ENCODE results near the gene ING4. TPM values are rescaled to one million over a fixed set of nuclear protein-coding genes. Genes with fewer than 3 reads are reported as not detected.

The ING4 gene
- total RNA-seq, 1 experiment from 2014 or later, result 15.2 TPM

DNA sequence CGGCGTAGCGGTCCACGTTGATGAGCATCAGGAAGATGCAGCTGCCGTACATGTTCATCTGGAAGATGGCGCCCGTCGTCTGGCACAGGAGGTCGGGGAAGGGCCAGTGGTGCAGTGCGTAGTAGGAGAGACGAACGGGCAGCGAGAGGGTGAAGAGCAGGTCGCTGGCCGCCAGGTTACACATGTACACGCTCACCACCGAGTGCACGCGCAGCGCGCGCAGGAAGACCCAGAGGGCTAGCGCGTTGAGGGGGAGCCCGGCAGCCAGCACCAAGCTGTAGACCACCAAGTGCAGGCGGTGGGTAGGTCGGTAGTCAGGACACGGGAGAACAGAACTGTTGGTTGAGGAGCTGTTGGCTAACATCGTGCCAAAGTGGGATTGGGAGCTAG is 42.0 kb downstream of the ING4 start:
- Mint-ChIP-seq H3K27me3 (ENCODE audit: insufficient read depth, unreplicated experiment) (no peaks in the 10 kb centered on the region), H3K9me3 (ENCODE audit: unreplicated experiment) (no peaks in the 10 kb centered on the region), H3K27ac (ENCODE audit: low read depth, unreplicated experiment) (no peak overlapping the region), H3K36me3 (ENCODE audit: insufficient read depth, unreplicated experiment) (no peaks in the 10 kb centered on the region), H3K4me3 (ENCODE audit: unreplicated experiment) (no peak overlapping the region), H3K4me1 (ENCODE audit: insufficient read depth, unreplicated experiment) (peaks cover 6% of the 10 kb centered on the region)
- ChIA-PET POLR2A (no interaction called here), CTCF (interaction anchor here (0.5 to 1.2 kb wide), 7 partner anchors 37 to 641 kb away, joined by 3 to 4 read pairs (median 3); no protein-coding TSS in a partner anchor)
- intact Hi-C loops (cut with micrococcal nuclease), result no loop called here
- DNase-seq (ENCODE audit: unreplicated experiment), result no peak
- TF ChIP-seq, protein P1, sequence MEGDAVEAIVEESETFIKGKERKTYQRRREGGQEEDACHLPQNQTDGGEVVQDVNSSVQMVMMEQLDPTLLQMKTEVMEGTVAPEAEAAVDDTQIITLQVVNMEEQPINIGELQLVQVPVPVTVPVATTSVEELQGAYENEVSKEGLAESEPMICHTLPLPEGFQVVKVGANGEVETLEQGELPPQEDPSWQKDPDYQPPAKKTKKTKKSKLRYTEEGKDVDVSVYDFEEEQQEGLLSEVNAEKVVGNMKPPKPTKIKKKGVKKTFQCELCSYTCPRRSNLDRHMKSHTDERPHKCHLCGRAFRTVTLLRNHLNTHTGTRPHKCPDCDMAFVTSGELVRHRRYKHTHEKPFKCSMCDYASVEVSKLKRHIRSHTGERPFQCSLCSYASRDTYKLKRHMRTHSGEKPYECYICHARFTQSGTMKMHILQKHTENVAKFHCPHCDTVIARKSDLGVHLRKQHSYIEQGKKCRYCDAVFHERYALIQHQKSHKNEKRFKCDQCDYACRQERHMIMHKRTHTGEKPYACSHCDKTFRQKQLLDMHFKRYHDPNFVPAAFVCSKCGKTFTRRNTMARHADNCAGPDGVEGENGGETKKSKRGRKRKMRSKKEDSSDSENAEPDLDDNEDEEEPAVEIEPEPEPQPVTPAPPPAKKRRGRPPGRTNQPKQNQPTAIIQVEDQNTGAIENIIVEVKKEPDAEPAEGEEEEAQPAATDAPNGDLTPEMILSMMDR (IDR thresholded peaks at IDR 0.05; ENCODE audit: unreplicated experiment), result no peak
- BruUV-seq (replicated peaks), result no TSS peak

- Mint-ChIP-seq H3K27me3 (ENCODE audit: insufficient read depth, unreplicated experiment) (no peaks in the 10 kb centered on the region), H3K36me3 (ENCODE audit: insufficient read depth, unreplicated experiment) (no peaks in the 10 kb centered on the region), H3K4me1 (ENCODE audit: insufficient read depth, unreplicated experiment) (peaks cover 6% of the 10 kb centered on the region), H3K27ac (ENCODE audit: low read depth, unreplicated experiment) (no peak overlapping the region), H3K4me3 (ENCODE audit: unreplicated experiment) (no peak overlapping the region), H3K9me3 (ENCODE audit: unreplicated experiment) (no peaks in the 10 kb centered on the region)
- intact Hi-C loops (cut with micrococcal nuclease), result no loop called here
- CTCF ChIA-PET, result interaction anchor here (0.6 to 1.1 kb wide), 8 partner anchors 12 to 641 kb away, joined by 3 to 4 read pairs (median 3); no protein-coding TSS in a partner anchor
- POLR2A ChIA-PET, result no interaction called here
- no TSS peak for BruUV-seq (replicated peaks)
- TF ChIP-seq, protein P1 (IDR thresholded peaks at IDR 0.05; ENCODE audit: unreplicated experiment), result no peak
- no peak for DNase-seq (ENCODE audit: unreplicated experiment)
Measured at GRCh38 chr12:6620137-6620884, 42.6 kb downstream of the ING4 start.

DNA sequence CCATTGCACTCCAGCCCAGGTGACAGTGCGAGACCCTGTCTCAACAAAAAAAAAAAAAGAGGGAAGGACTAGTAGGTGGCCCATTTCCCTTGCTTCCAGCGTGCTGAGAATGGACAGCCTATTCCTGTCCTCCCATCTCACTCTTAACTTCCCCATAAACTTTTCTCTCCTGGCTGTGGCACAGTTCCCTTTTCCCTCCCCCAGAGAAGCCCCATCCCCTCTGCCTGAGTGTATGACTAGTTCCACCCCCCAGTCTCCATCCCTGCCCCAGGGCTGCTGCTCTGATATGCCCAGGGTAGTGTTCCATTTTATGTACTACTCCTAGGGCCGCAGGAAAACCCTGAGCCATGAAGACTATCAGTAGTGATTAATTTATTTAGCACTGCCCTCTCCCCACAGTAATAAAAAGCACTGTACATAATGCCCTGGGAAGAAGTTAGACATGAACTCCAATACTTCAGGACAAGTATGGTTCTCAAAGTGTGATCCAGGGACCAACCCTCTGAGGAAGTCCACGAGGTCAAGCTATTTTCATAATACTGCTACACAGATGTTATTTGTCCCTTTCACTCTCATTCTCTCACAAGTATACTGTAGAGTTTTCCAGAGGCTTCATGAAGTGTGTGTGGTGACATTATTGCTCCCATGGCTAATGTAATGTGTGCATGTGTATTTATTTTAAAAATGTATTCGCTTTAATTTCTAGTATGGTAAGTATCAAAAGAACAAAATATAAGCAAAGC is 44.3 kb downstream of the ING4 start:
- H3K27me3 Mint-ChIP-seq (ENCODE audit: insufficient read depth, unreplicated experiment), result no peaks in the 10 kb centered on the region
- H3K9me3 Mint-ChIP-seq (ENCODE audit: unreplicated experiment), result no peaks in the 10 kb centered on the region
- POLR2A ChIA-PET, result no interaction called here
- no peak overlapping the region for H3K27ac Mint-ChIP-seq (ENCODE audit: low read depth, unreplicated experiment)
- H3K4me1 Mint-ChIP-seq (ENCODE audit: insufficient read depth, unreplicated experiment), result peaks cover 12% of the 10 kb centered on the region
- no peak overlapping the region for H3K4me3 Mint-ChIP-seq (ENCODE audit: unreplicated experiment)
- BruUV-seq (replicated peaks), result no TSS peak
- intact Hi-C loops (cut with micrococcal nuclease), result no loop called here
- CTCF ChIA-PET, result interaction anchor here (0.6 to 1.8 kb wide), 15 partner anchors 9 to 254 kb away, joined by 3 to 10 read pairs (median 3); partner anchors contain the start of genes COPS7A, LPAR5, SPSB2 and ZNF384
- TF ChIP-seq, protein P1 (IDR thresholded peaks at IDR 0.05; ENCODE audit: unreplicated experiment), result no peak
- no peak for DNase-seq (ENCODE audit: unreplicated experiment)
- H3K36me3 Mint-ChIP-seq (ENCODE audit: insufficient read depth, unreplicated experiment), result no peaks in the 10 kb centered on the region

DNA sequence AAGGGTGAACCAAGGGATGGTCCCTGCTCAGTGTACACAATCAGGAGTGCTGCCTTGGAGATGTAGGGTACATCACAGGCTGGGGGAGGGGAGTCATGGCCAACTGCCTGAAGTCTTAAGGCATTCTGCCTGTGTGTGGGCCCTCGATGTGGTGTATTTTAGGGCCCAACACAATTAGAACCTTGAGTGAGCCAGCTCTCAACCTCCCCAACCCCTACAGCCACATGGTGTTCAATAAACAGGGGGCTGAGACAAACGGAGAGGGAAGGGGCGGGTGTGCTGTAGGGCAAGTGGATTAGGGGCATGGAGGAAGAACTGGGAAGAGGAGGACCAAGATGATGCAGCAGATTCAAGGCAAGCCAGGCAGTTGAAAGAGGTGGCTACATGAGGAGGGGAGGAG is 47.1 kb downstream of the ING4 start:
- intact Hi-C loops (cut with micrococcal nuclease), result loop anchor here (2.0 kb wide), 1 partner anchor 137 kb away; the partner anchor contains the start of gene MLF2
- BruUV-seq (replicated peaks), result no TSS peak
- no peak overlapping the region for H3K4me3 Mint-ChIP-seq (ENCODE audit: unreplicated experiment)
- H3K9me3 Mint-ChIP-seq (ENCODE audit: unreplicated experiment), result no peaks in the 10 kb centered on the region
- CTCF ChIA-PET, result interaction anchor here (0.7 to 1.4 kb wide), 8 partner anchors 29 to 218 kb away, joined by 3 to 6 read pairs (median 4); partner anchors contain the start of gene MLF2
- peaks cover 32% of the 10 kb centered on the region for H3K4me1 Mint-ChIP-seq (ENCODE audit: insufficient read depth, unreplicated experiment)
- POLR2A ChIA-PET, result interaction anchor here (1.5 kb wide), 1 partner anchor 145 kb away, joined by 3 read pairs; the partner anchor contains the start of gene VAMP1
- TF ChIP-seq, protein P1 (IDR thresholded peaks at IDR 0.05; ENCODE audit: unreplicated experiment), result no peak
- no peak overlapping the region for H3K27ac Mint-ChIP-seq (ENCODE audit: low read depth, unreplicated experiment)
- H3K36me3 Mint-ChIP-seq (ENCODE audit: insufficient read depth, unreplicated experiment), result no peaks in the 10 kb centered on the region
- DNase-seq (ENCODE audit: unreplicated experiment), result no peak
- H3K27me3 Mint-ChIP-seq (ENCODE audit: insufficient read depth, unreplicated experiment), result no peaks in the 10 kb centered on the region
